Tibial nerve (tissue), 4 donors: ENCODE data around the gene HCN2.

Experiments used
- CTCF ChIP-seq, 5 experiments: fragments of 200-600 bp in 3 of 5; fragments of 450-650 bp in 2 of 5; sonication (generic) in 3 of 5; IDR thresholded peaks; one replicate each; pipeline ENCODE4 v1.5.1; 2016 to 2019; ENCODE audit warnings: antibody characterized with exemption in 5 of 5, mild to moderate bottlenecking in 3 of 5, moderate library complexity in 2 of 5
- EP300 ChIP-seq, 2 donors: sonication (generic); formaldehyde crosslinking; IDR thresholded peaks; one replicate each; pipeline ENCODE4 v1.6.1; 2017; ENCODE audit warnings: antibody characterized with exemption in 2 of 2, mild to moderate bottlenecking in 1 of 2

DNA sequence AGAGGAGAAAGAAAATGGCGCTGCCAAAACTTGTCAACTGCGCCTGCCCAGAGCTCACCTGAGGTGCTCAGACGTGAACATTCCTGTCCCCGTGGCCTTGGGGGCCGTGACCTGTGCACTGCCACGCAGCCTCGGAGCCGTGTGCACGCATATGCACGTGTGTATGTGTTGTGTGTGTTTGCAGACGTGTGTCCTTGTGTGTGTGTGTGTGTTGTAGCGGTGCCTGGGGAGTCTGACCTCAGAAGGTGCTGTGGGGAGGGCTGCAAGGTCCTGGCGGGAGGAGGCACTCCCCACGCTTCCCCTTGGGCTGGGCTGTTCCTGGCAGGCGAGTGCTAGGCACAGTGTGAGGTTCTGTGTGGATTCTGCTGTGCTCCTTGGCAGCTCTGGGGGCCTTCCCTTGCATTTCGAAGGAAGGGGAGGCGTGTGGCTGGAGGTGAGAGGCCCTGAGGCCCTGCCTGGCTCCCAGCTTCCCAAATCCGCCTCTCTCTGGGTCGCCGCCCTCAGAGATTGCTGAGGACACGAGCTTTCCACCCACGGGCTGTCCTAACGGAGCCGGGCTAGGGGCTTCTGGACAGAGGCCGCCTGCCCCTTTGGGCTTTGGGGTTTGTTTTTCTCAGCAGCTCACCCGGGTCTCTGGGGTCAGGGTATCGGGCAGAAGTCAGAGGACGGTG, 12.8 kb upstream of the HCN2 start:
- TF ChIP-seq CTCF (IDR thresholded peaks at IDR 0.05), result no peak
- no peak for TF ChIP-seq EP300 (IDR thresholded peaks at IDR 0.05)
